DND-41 (cell line): ENCODE measurements around the gene ACTL8.

Experiments used
- ATAC-seq: fragments of 200-7000 bp; cut with Tn5 transposase; 3 replicates; pipeline ENCODE4 v1.9.1; 2021; ENCODE audit warnings: low read depth; ENCODE audit not compliant: insufficient read depth
- DNase-seq: peaks from one replicate; pipeline ENCODE4 v3.0.0-alpha.2; 2020
- H2AFZ ChIP-seq: 2 replicates; pipeline ENCODE4 v1.6.0; 2012; ENCODE audit warnings: low read depth, low read length
- H3K27ac ChIP-seq: 2 replicates; pipeline ENCODE4 v1.5.1; 2012; ENCODE audit warnings: low read length, inconsistent platforms
- H3K27me3 ChIP-seq: fragments of 200-600 bp; sonication (generic); 2 replicates; pipeline ENCODE4 v1.6.0; 2012; ENCODE audit warnings: low read length, mild to moderate bottlenecking, inconsistent platforms; ENCODE audit not compliant: insufficient read depth, poor library complexity
- H3K36me3 ChIP-seq: 2 replicates; pipeline ENCODE4 v1.5.1; 2012; ENCODE audit warnings: low read length, inconsistent platforms; ENCODE audit not compliant: insufficient read depth
- H3K4me1 ChIP-seq: 2 replicates; pipeline ENCODE4 v1.5.1; 2012; ENCODE audit warnings: mild to moderate bottlenecking, low read length; ENCODE audit not compliant: insufficient read depth
- H3K4me2 ChIP-seq: 2 replicates; pipeline ENCODE4 v1.6.0; 2012; ENCODE audit warnings: mild to moderate bottlenecking, moderate library complexity, low read length, inconsistent platforms; ENCODE audit not compliant: insufficient read depth
- H3K4me3 ChIP-seq, 2 experiments: fragments of 200-600 bp in 1 of 2; shearing (Covaris generic) in 1 of 2; 2 replicates each; pipeline ENCODE4 v1.5.1; 2012 to 2016; ENCODE audit warnings: inconsistent platforms in 2 of 2, low read length in 2 of 2, mild to moderate bottlenecking in 2 of 2, low read depth in 1 of 2, moderate library complexity in 1 of 2
- H3K79me2 ChIP-seq: 2 replicates; pipeline ENCODE4 v1.6.0; 2012; ENCODE audit warnings: low read length, inconsistent platforms; ENCODE audit not compliant: insufficient read depth
- H3K9ac ChIP-seq: 2 replicates; pipeline ENCODE4 v1.6.0; 2012; ENCODE audit warnings: low read depth, mild to moderate bottlenecking, inconsistent platforms, low read length, moderate library complexity
- H3K9me3 ChIP-seq: 2 replicates; pipeline ENCODE4 v1.5.1; 2012; ENCODE audit warnings: low read length, moderate library complexity, mild to moderate bottlenecking, inconsistent platforms; ENCODE audit not compliant: insufficient read depth, severe bottlenecking
- H4K20me1 ChIP-seq: 2 replicates; pipeline ENCODE4 v1.6.0; 2012; ENCODE audit warnings: low read length; ENCODE audit not compliant: insufficient read depth
- EZH2 ChIP-seq: IDR thresholded peaks from 3 replicates; pipeline ENCODE4 v1.6.1; 2012; ENCODE audit warnings: borderline replicate concordance, low read depth, mild to moderate bottlenecking, moderate library complexity, low read length, inconsistent platforms; ENCODE audit not compliant: severe bottlenecking
- TF ChIP-seq, protein P1 (sequence below): IDR thresholded peaks from 2 replicates; pipeline ENCODE4 v1.5.1; 2012; ENCODE audit warnings: borderline replicate concordance, low read length, moderate library complexity, mild to moderate bottlenecking; ENCODE audit not compliant: poor library complexity, severe bottlenecking; ENCODE audit errors: extremely low read depth

The ACTL8 gene

DNA sequence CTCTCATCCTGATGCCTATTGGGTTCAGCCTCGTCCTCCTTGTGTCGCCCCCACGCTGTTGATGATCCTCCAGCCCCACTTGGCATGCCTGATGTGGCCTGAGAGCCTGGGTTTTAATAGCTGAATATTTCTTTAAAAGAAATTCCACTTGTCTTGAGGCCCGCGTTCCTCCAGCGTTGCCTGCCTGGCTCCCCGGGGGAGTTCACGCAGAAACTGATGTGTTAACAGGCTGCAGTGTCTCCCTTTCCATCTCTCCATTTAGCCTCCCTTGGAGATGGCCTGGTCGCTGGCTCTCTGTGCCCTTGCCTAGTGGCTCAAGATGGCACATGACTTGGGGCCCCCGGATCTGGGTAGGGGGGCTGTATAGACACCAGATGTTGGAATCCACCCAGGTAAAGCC is 9.5 kb downstream of the ACTL8 start:
- Histone ChIP-seq H3K27ac (no peak overlapping the region), H3K4me2 (no peak overlapping the region), H3K9ac (no peak overlapping the region), H3K36me3 (no peaks in the 10 kb centered on the region), H3K79me2 (no peaks in the 10 kb centered on the region), H4K20me1 (no peaks in the 10 kb centered on the region), H3K27me3 (peaks cover 2% of the 10 kb centered on the region), H3K4me3 (no peak overlapping the region), H3K4me1 (no peaks in the 10 kb centered on the region), H2AFZ (no peak overlapping the region), H3K9me3 (no peaks in the 10 kb centered on the region)
- no peak for DNase-seq
- ATAC-seq: no peak
- no peak for TF ChIP-seq EZH2
- TF ChIP-seq, protein P1, sequence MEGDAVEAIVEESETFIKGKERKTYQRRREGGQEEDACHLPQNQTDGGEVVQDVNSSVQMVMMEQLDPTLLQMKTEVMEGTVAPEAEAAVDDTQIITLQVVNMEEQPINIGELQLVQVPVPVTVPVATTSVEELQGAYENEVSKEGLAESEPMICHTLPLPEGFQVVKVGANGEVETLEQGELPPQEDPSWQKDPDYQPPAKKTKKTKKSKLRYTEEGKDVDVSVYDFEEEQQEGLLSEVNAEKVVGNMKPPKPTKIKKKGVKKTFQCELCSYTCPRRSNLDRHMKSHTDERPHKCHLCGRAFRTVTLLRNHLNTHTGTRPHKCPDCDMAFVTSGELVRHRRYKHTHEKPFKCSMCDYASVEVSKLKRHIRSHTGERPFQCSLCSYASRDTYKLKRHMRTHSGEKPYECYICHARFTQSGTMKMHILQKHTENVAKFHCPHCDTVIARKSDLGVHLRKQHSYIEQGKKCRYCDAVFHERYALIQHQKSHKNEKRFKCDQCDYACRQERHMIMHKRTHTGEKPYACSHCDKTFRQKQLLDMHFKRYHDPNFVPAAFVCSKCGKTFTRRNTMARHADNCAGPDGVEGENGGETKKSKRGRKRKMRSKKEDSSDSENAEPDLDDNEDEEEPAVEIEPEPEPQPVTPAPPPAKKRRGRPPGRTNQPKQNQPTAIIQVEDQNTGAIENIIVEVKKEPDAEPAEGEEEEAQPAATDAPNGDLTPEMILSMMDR: no peak

GRCh38 chr1:17765444-17766411 is 10.6 kb downstream of the ACTL8 start:
- H3K4me1 ChIP-seq: no peaks in the 10 kb centered on the region

DNA sequence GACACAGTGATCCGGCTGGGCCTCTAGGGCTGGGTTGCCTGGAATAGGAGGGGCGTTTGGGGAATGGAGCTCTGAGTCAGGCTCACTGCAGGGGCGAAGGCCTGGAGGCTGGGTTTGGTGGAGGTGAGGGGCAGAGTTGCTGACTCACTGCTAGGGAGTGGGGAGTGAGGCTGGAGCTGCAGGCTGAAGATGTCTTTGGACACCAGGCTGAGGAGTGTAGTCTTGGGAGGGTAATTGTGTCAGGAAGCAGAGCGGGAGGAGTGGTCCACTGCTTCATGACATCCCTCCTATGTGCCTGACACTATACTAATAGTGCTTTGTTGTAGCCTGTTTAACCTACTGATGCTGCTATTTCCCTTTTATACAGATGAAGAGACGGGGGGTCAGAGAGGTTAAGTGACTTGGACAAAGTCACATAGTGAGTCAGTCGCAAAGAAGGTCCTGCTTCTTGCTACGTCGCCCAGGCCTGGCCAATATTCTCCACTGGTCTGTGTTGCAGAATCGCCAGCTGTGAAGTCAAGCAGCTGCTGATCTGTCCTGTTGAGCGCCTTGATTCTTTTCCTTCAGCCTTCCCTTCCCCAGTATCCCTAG is 13.6 kb downstream of the ACTL8 start:
- TF ChIP-seq, protein P1: no peak
- no peak for TF ChIP-seq EZH2
- DNase-seq (no peak), ATAC-seq (no peak)
- Histone ChIP-seq H3K9me3 (no peaks in the 10 kb centered on the region), H2AFZ (no peak overlapping the region), H3K9ac (no peak overlapping the region), H4K20me1 (no peaks in the 10 kb centered on the region), H3K4me2 (no peak overlapping the region), H3K4me3 (no peak overlapping the region), H3K4me1 (no peaks in the 10 kb centered on the region), H3K27me3 (peaks cover 10% of the 10 kb centered on the region), H3K79me2 (no peaks in the 10 kb centered on the region), H3K36me3 (no peaks in the 10 kb centered on the region), H3K27ac (no peak overlapping the region)

More at GRCh38 chr1:17765444-17766411, 10.6 kb downstream of the ACTL8 start:
- Histone ChIP-seq H3K9ac (no peak overlapping the region), H2AFZ (no peak overlapping the region), H3K27ac (no peak overlapping the region), H3K9me3 (no peaks in the 10 kb centered on the region), H3K27me3 (peaks cover 10% of the 10 kb centered on the region), H3K4me2 (no peak overlapping the region), H3K79me2 (no peaks in the 10 kb centered on the region), H3K36me3 (no peaks in the 10 kb centered on the region), H3K4me3 (no peak overlapping the region), H4K20me1 (no peaks in the 10 kb centered on the region)
- no peak for TF ChIP-seq EZH2
- TF ChIP-seq, protein P1: no peak
- DNase-seq: no peak
- no peak for ATAC-seq
